RWPE2 (cell line): ENCODE measurements around the gene PSME3IP1.
A peak's percentile ranks its signal among the peaks of the same experiment; 100 is the strongest.

Experiments
- ATAC-seq: fragments of 200-7000 bp; cut with Tn5 transposase; 3 replicates; pipeline ENCODE4 v1.9.1; 2021; ENCODE audit warnings: low read depth
- DNase-seq: peaks from one replicate; pipeline ENCODE4 v3.0.0-alpha.2; 2020; ENCODE audit warnings: low spot score
- H3K27ac ChIP-seq: fragments of 450-650 bp; 2 replicates; pipeline ENCODE4 v1.5.1; 2017; ENCODE audit warnings: mild to moderate bottlenecking; ENCODE audit not compliant: poor library complexity, severe bottlenecking
- H3K27me3 ChIP-seq: fragments of 250-450 bp; sonication (Bioruptor Pico); 2 replicates; pipeline ENCODE4 v1.5.1; 2021; ENCODE audit warnings: mild to moderate bottlenecking, moderate library complexity; ENCODE audit not compliant: insufficient read depth, poor library complexity, severe bottlenecking
- H3K36me3 ChIP-seq: fragments of 250-450 bp; sonication (Bioruptor Pico); 2 replicates; pipeline ENCODE4 v1.5.1; 2020; ENCODE audit warnings: low read depth, mild to moderate bottlenecking, moderate library complexity
- H3K4me1 ChIP-seq: fragments of 250-450 bp; sonication (Bioruptor Pico); 2 replicates; pipeline ENCODE4 v1.5.1; 2021; ENCODE audit warnings: mild to moderate bottlenecking, moderate library complexity; ENCODE audit not compliant: insufficient read depth, poor library complexity, severe bottlenecking
- H3K4me3 ChIP-seq: fragments of 250-450 bp; sonication (Bioruptor Pico); 2 replicates; pipeline ENCODE4 v1.5.1; 2021; ENCODE audit warnings: mild to moderate bottlenecking, moderate library complexity; ENCODE audit not compliant: severe bottlenecking
- H3K9me3 ChIP-seq: fragments of 250-450 bp; sonication (Bioruptor Pico); 2 replicates; pipeline ENCODE4 v1.5.1; 2021; ENCODE audit warnings: mild to moderate bottlenecking, moderate library complexity; ENCODE audit not compliant: severe bottlenecking
- TF ChIP-seq, protein P1 (sequence below): fragments of 450-650 bp; IDR thresholded peaks from one replicate; pipeline ENCODE4 v1.5.1; 2017; ENCODE audit warnings: mild to moderate bottlenecking, moderate library complexity; ENCODE audit not compliant: poor library complexity, severe bottlenecking

Gene PSME3IP1

DNA sequence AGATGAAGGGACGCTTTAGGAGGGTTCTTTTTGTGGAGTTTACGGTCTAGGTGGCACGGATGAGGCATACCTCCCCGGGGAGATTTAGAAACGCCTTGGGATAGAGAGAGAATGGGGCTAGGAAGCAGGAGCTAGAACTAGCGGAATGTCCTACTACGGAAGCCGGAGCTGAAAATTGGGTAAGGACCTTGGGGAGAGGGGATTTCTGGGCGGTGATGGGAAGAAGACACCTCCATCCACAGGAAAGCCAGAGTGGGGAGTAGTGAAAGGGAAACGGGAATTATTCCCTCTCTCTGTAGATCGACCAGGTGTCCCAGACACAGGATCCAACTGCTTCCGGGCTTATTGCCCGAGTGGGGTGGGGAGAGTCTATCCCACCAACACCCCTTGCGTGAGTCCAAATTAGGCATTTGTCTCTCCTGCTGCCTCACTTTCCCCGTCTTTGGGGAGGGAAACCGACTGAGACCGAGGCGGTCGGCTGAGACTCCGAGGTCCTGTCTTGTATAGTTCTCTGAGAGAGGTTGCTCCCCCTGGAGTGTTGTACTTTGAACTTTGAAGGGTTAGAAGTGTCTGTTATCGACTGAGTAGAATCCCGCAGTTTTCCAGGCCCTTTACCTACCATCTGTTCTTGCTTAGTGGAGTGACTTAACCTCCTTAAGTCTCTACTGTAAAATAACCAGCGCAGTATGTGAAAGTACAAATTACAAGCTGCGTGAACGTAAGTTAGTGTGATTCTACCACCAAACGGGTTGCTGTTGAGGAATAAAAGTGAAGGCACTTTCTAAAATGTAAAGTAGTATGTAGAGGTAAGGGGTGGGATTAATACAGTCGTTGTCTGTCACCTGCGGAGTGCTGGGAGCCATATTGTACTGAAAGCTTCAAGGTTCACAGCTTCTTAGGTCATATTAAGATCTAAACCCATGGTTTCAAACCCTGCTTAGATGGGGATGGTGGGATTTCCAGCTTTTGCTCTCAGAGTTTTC is 1.3 kb upstream of the PSME3IP1 start:
- TF ChIP-seq, protein P1, sequence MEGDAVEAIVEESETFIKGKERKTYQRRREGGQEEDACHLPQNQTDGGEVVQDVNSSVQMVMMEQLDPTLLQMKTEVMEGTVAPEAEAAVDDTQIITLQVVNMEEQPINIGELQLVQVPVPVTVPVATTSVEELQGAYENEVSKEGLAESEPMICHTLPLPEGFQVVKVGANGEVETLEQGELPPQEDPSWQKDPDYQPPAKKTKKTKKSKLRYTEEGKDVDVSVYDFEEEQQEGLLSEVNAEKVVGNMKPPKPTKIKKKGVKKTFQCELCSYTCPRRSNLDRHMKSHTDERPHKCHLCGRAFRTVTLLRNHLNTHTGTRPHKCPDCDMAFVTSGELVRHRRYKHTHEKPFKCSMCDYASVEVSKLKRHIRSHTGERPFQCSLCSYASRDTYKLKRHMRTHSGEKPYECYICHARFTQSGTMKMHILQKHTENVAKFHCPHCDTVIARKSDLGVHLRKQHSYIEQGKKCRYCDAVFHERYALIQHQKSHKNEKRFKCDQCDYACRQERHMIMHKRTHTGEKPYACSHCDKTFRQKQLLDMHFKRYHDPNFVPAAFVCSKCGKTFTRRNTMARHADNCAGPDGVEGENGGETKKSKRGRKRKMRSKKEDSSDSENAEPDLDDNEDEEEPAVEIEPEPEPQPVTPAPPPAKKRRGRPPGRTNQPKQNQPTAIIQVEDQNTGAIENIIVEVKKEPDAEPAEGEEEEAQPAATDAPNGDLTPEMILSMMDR = no peak
- Histone ChIP-seq H3K36me3 (peaks cover 9% of the 10 kb centered on the region), H3K4me3 (peak overlapping the region; percentile 65), H3K4me1 (peaks cover 29% of the 10 kb centered on the region), H3K27ac (peak overlapping the region; percentile 84), H3K9me3 (no peaks in the 10 kb centered on the region), H3K27me3 (no peaks in the 10 kb centered on the region)
- ATAC-seq (peak; percentile 8; the same call in 2 of the 3 replicates), DNase-seq (no peak)

DNA sequence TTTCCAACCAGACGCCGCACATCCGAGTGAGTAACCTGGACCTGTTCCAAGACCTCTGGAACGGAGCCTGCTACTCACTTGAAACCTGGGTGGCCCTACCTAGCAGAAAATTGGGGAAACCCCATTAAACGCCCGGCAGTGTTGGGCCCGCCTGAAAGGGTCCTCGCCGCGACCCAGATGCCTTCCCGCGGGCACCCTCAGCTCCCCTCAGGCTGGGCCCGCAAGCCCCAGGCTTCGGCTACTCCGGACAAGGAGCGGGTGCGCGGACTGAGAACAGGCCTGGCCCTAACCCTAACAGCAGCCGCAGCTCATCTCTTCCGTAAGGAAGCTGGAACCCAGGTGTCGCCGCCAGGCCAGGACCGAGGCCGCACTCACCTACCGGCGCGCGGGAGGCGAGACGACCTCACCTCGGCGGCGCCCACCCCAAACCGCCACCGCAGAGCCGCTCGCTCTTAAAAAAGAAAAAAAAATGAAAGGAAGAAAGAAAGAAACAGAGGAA is 344 bp downstream of the PSME3IP1 start:
- no peak for DNase-seq
- Histone ChIP-seq H3K4me3 (peak overlapping the region; percentile 79), H3K27ac (peak overlapping the region; percentile 84), H3K4me1 (peaks cover 13% of the 10 kb centered on the region), H3K9me3 (no peaks in the 10 kb centered on the region), H3K36me3 (peaks cover 5% of the 10 kb centered on the region; the same call in 1 of the 2 replicates), H3K27me3 (no peaks in the 10 kb centered on the region)
- ATAC-seq = peak; percentile 13; the same call in 2 of the 3 replicates
- TF ChIP-seq, protein P1 = no peak

DNA sequence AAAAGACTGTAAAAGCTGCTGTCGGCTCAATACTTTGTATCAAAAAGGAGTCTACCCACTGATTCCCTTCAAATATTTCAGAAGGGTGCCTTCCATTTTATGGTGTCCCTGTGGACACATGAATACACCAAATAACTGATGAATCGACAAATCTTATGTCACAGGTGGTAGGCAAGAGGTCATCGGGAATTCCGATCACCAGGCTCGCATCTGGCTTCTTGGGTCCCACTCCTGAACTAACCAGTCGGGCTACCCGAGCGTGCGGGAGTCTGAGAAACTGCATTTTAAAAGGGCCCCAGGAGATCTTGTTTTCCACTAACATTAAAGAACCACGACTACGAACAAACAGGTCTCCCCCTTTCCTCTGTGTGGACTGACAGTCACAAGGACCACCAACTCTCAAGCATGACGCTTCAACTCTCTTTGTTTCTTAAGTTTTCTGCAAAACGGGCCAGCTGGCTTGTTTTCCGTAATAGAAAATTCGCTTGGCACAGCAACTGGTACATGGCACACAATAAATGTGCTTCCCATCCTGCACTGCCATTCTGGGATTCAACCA is 873 bp downstream of the PSME3IP1 start:
- Histone ChIP-seq H3K4me3 (peak overlapping the region; percentile 79), H3K27ac (peak overlapping the region; percentile 84), H3K27me3 (no peaks in the 10 kb centered on the region), H3K36me3 (peaks cover 4% of the 10 kb centered on the region; the same call in 1 of the 2 replicates), H3K4me1 (peaks cover 7% of the 10 kb centered on the region), H3K9me3 (no peaks in the 10 kb centered on the region)
- DNase-seq (no peak), ATAC-seq (no peak)
- TF ChIP-seq, protein P1 = no peak

DNA sequence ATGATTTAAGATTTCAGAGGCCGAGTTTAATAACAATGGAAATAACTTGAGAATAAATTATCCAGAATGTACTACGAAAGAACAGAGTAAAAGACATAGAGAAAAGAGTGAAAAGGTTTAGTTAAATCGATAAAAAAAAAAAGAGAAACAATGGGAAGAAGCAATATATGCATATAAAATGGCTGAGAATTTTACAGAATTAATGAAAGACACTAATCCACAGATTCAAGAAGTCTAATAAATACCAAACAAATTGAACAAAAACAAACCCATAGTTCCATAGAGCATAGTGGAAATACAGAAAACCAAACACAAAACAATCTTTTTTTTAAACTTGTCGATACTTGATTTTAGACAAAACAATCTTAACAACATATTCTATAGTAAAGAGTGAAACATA is 1.7 kb downstream of the PSME3IP1 start:
- H3K27me3 ChIP-seq = no peaks in the 10 kb centered on the region
- H3K4me1 ChIP-seq = peaks cover 6% of the 10 kb centered on the region
- no peak overlapping the region for H3K4me3 ChIP-seq
- no peaks in the 10 kb centered on the region for H3K36me3 ChIP-seq
- DNase-seq (no peak), ATAC-seq (no peak)
- TF ChIP-seq, protein P1 = no peak
- H3K27ac ChIP-seq = no peak overlapping the region
- no peaks in the 10 kb centered on the region for H3K9me3 ChIP-seq
